ENCODE data around the gene COL23A1.
"Not testable (repeated sequence)": the region's sequence is repeated elsewhere in the genome, so short reads cannot be mapped to it uniquely, and the experiment has no call there.

Gene COL23A1

GRCh38 chr5:178232124-178232919 lies 357.9 kb downstream of the COL23A1 start, which contains the start of gene PHYKPL:
Gene PHYKPL (minus strand): TSS chr5:178232802. CDS start chr5:178232550, 252 bp downstream.
- peak; percentile 72 to 78 for DNase-seq

DNA sequence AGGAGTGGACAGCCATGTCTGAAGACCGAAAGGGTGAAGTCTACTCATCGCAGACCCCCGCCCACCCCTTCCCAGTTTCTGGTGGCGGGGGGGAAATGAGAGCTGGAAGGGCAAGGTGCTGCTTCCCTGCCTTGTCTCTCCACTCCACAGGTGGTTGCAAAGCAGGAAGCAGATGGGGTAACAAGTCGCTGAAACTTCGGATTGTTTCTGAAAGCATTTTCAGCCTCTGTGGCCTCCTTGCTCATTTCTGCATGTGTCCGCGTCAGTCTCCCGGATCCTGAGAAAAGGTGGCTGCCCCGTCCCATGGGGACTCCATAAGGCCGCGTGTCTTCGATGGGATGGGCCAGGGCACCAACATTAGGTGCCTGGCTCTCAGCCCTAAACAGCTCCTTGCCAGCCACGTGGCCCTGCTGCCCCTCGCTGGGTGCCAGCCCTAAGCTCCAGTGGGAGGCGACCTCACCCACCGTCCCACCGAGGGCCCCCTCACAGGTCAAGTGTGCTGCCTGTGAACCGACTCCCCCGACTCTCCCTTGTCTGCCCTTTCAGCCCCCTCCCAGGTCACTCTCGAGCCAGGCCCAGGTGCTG lies 358.6 kb downstream of the COL23A1 start:
- DNase-seq, result no peak

DNA sequence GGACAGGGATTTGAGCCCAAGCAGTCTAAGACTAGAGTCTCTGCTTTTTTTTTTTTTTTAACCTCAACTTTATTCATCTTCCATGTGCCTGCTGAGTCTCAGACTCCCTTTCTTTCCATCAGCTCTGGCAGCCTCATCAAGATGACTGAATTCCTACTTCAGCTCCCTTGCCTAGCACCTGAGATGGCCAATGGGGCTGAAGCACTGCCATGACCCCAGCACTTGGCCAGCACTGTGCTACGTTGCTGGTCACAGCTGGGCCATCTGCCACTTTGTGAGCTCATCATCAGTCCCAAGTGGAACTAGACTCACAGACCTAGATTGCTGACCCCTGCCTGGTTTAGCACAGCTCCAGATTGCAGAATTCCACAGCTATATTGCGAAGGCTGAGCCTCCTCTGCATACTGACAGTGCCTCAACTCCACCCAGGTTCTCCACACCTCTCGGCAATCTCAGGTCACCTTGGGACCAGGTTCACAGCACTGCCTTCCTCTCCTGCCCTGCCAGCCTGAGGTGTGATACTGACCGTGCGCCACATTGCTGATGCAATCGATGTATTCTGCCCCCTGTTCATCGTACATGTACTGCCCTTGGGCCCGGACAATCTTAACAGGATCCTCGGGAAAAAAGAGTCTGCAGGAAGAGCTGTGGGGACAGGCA lies 359.2 kb downstream of the COL23A1 start:
- DNase-seq, result no peak

- no peak for DNase-seq
Measured at GRCh38 chr5:178229861-178230260, 360.3 kb downstream of the COL23A1 start.

DNA sequence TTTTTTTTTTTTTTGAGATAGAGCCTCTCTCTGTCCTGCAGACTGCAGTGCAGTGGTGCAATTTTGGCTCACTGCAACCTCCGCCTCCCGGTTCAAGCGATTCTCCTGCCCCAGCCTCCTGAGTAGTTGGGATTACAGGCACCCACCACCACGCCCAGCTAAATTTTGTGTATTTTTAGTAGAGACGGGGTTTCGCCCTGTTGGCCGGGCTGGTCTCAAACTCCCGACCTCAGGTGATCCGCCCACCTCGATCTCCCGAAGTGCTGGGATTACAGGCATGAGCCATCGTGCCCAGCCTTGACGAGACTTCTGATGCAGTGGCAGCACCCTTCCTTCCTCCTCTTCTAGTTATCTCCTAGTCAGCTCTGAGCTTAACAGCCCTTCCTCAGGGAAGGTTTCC lies 361.1 kb downstream of the COL23A1 start:
- not testable (repeated sequence) for DNase-seq

GRCh38 chr5:178228609-178229008 lies 361.6 kb downstream of the COL23A1 start:
- no peak for DNase-seq

DNA sequence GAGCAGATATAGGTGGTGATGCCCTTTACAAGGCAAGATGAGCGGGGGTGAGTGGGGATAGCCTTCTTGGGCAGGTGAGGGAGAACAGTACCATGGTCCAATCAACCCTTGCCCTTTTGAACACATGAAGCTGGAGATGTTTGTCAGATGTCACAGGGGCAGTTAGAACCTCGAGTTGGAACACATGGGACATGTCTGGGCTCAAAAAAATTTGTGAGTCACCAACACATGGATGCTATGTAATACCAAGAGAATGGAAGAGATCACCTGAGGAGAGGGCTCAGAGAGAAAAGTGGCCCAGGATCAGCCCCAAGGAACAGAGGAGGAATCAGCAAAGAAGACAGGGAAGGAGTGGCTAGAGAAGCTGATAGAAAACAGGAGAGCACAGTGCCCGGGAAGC lies 362.3 kb downstream of the COL23A1 start:
- no peak for DNase-seq

DNA sequence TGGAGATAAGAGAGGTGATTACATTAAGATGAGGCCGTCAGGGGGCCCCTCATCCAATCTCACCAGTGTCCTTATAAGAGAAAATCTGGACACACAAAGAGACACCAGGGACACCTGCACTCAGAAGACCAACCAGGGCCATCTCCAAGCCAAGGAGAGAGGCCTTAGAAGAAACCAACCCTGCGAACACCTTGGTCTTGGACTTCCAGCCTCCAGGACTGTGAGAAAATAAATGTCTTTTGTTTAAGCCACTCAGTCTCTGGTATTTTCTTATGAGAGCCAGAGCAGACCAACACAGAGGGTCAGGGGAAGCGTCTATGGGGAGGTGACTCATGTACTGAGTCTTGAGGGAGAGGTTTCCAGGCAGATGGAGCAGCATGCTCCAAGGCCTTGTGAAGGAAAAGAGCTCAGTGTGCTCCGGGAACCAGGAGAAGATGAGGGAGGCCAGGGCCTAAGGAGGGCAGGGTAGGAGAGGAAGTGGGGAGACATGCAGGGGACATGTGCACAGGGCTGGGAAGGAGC lies 363.0 kb downstream of the COL23A1 start:
- no peak for DNase-seq

GRCh38 chr5:178225174-178225573 lies 365.0 kb downstream of the COL23A1 start:
- DNase-seq, result no peak

DNA sequence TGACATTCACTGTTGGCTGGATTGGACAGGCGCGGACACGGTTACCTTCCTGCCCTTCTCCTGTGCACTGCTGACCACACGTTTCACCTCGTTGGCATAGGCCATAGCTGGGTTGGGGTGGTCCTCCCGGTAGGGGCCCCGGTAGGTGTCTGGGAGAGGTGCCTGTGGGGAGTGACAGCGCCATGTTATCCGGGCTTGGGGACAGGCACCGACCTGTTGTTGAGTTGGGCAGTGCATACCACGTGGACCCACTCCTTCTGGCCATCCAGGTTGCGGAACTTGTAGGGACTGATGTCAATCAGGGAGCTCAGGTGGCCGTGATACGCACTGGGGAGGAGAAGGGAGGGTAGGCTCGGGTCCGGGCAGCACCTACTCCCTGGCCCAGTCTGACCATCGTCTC lies 365.8 kb downstream of the COL23A1 start:
- no peak for DNase-seq

DNA sequence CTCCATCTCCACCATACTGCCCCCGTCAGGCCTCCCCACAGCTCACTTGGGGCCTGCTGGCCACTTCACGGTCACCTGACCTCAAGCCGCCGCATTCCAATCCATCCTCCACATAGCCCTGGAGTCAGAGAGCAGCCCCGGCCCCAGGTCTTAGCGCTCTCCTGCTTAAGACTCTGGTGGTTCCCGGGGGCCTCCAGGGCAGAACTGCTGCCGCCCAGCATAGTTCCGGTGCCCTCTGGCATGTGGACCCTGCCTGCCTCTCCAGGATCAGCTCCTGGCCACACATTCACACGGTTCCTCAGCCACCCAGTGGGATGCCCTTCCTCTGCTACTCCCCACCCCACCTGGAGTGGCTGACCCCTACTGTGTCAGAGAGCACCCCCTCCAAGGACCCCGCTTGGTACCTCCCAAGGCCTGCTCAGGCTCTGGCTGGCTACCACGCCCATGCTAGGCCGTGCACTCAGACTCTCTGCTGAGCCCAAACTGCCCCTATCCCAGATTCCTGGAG lies 366.3 kb downstream of the COL23A1 start:
- DNase-seq, result no peak

DNA sequence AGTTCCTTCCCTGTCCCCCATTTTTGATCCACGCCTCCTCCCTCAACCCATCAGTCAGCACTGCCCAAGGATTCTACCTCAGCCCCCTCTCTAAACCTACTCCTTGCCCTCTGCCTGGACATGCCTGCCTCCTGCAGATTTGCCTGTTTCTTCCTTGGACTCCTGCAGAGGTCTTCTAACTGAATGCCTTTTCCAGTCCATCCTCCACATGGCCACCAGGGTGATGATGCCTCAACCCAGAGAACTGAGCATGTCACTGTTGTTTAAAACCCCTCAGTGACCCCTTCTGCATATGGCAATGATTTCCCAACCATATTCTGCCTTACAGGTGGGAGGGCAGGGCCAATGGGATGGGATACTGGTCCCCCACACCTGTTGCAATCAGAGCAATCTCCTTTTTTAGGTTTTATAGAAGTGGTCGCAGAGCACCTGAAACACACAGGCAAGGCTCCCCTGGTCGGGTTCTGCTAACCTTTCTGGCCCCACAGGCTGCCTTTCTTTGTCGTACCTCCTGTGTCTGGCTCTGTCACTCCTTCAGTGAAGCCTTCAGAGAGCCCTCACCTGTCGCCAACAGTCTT lies 366.9 kb downstream of the COL23A1 start:
- no peak for DNase-seq

DNA sequence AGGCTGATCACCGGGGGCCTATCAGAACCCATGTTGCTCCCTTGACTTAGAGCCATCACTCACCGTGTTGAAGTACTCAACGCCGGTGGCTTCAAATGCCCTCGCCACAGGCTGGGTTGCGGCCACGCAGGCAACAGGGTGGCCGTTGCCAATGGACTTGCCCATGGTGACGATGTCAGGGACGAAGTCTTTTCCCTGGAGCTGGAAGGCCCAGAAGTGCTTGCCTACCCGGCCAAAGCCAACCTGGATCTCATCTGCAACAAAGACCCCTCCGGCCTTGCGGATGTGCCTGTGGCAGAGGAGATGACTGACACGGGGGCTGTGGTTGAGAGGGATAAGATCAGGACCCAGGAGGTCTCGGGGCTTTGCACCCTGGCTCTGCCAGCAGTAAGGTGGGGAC lies 367.9 kb downstream of the COL23A1 start:
- no peak for DNase-seq

DNA sequence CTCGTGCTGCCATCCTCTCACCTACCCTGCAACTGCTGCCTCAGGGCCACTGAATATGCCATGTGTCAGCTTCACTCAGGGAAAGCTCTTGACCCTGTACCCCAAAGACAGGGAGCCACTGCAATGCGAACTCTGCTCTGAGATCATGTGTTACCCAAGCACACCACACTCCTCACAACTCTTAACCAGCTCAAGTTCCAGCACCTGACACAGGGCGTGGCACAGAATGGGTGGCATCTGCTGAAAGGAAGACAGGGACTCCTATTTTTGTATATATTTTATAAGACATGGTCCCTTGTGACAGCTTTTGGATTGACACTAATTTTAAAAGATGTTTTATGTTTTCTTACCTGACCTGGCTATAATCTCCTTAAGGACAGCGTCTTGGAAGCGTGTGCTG lies 368.3 kb downstream of the COL23A1 start:
- DNase-seq, result no peak

- DNase-seq, result no peak
Measured at GRCh38 chr5:178221282-178221681, 368.9 kb downstream of the COL23A1 start.

DNA sequence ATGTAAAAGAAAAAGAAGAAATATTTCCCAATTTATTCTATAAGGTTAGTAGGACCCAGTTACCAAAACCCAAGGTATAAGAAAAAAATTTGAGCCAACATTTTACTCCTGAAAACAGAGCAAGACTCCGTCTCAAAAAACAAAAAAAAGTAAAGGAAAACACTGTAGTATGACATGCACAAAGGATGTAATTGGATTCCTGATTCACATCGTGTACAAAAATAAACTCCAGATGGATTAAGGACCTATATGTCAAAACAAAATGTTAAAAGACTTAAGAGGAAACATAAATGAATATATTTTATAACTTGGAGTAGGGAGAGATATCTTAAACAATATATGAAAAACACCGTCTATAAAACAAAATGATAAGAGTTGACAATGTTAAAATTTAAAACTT lies 371.4 kb downstream of the COL23A1 start:
- DNase-seq, result no peak

- DNase-seq, result no peak
Measured at GRCh38 chr5:178218237-178218776, 371.9 kb downstream of the COL23A1 start.

GRCh38 chr5:178216779-178217178 lies 373.4 kb downstream of the COL23A1 start:
- DNase-seq, result no peak

GRCh38 chr5:178216088-178216534 lies 374.1 kb downstream of the COL23A1 start:
- DNase-seq, result no peak

DNA sequence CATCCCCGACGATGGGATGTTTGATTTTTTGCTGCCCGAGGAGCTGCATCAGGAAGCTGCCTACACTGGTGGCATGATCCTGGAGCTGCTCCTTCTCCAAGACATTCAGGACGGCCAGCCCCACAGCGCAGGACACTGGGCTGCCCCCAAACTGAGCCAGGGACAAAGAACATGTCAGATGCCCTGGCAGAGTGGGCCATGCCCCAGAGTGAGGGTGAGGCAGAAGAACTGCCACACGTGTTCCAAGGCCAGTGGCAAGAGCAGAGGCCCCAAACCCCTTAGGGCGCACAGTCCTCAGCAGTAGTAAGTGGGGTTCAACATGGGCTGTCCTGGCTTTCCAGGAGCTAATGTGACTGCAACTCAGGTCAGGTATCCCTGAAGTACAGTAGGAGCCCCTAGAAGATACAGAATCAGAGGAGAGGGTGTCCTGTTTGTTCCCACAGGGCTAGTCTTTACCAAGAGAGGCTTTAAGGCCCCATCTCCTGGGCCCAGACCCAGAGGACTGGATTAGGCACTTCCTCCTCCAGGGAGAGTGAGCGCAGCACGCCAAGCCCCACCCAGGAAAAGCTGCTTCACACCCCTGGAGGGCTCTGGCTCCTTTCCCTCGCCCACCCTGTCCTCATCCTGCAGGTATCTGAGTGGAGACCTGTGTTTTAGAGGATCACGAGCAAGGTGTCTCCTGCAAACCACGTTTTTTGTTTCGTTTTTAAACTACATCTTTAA lies 374.8 kb downstream of the COL23A1 start:
- DNase-seq, result no peak

DNA sequence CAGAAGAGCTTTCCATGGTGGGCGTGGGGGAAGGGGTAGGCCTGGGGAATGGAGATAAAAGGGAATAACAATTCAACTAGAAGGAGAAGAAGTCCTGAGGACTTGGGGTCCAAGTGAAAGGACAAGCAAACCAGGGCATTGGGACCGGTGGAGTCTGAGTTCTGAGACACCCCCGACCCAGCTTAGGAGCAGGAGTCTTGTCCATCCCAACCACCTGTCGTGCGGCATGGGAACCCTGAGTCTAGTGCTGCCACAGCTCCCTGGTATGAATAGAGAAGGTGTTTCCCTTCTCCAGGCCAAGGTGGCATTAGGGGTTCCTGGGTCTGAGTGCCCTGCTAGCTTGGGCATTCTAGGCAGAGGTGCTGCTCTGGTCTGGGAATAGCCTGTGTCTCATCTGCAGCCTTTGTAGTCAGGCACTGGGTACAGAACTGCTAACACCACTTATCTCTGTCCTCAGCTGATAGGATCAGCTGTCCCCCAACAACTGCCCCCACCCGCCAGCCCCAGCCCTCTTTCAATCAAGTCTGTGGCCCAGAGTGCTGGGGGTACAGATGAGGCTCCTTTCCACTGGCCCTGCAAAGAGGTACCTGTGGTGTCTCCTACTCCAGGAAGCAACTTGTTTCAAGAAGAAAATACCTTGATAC lies 375.9 kb downstream of the COL23A1 start:
- DNase-seq, result no peak

- no peak for DNase-seq
Measured at GRCh38 chr5:178213748-178214151, 376.4 kb downstream of the COL23A1 start.
